HG03575 (cell line): ENCODE measurements around the gene HTR3E.
"Not testable (repeated sequence)": the region's sequence is repeated elsewhere in the genome, so short reads cannot be mapped to it uniquely, and the experiment has no call there.

Source experiments
- ATAC-seq: cut with Tn5 transposase; IDR thresholded peaks from one replicate; pipeline ENCODE4 v1.9.1; 2021; ENCODE audit not compliant: unreplicated experiment, insufficient number of reproducible peaks, low FRiP score; ENCODE audit errors: extremely low read depth

Gene HTR3E

DNA sequence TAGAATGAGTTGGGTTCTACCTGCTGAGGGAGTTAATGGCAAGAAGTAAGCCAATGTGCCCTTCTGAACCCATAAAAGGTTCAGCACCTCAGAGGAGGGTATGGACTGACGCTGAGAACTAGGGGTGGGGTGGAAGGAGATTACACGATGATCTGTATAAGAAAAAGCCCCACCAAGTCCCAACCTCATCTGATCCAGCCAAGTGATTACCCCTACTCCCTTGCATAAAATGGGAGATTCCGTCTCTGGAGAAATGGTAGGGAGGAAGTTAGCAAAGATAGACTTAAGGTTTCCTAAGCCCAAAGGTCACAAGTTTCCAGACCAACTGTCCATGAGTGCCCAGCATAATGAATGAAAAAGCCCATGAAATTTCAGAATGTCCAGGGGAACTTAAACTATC lies 51.2 kb downstream of the HTR3E start:
- no peak for ATAC-seq

DNA sequence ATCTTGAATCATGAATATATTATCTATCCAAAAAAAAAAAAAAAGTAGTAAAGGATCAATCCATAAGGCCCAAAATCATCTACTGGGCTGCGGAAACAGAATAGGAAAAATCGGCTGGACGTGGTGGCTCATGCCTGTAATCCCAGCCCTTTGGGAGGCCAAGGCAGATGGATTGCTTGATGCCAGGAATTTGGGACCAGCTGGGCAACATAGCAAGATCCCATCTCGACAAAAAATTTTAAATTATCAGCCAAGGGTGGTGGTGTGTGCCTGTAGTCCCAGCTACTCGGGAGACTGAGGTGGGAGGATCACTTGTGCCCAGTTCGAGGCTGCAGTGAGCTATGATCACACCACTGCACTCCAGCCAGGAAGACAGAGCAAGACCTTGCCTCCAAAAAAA lies 52.3 kb downstream of the HTR3E start:
- no peak for ATAC-seq

DNA sequence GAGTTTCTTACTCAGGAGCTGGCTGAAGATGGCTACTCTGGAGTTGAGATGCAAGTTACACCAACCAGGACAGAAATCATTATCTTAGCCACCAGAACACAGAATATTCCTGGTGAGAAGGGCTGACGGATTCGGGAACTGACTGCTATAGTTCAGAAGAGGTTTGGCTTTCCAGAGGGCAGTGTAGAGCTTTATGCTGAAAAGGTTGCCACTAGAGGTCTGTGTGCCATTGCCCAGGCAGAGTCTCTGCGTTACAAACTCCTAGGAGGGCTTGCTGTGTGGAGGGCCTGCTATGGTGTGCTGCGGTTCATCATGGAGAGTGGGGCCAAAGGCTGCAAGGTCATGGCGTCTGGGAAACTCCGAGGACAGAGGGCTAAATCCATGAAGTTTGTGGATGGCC lies 52.9 kb downstream of the HTR3E start:
- not testable (repeated sequence) for ATAC-seq

DNA sequence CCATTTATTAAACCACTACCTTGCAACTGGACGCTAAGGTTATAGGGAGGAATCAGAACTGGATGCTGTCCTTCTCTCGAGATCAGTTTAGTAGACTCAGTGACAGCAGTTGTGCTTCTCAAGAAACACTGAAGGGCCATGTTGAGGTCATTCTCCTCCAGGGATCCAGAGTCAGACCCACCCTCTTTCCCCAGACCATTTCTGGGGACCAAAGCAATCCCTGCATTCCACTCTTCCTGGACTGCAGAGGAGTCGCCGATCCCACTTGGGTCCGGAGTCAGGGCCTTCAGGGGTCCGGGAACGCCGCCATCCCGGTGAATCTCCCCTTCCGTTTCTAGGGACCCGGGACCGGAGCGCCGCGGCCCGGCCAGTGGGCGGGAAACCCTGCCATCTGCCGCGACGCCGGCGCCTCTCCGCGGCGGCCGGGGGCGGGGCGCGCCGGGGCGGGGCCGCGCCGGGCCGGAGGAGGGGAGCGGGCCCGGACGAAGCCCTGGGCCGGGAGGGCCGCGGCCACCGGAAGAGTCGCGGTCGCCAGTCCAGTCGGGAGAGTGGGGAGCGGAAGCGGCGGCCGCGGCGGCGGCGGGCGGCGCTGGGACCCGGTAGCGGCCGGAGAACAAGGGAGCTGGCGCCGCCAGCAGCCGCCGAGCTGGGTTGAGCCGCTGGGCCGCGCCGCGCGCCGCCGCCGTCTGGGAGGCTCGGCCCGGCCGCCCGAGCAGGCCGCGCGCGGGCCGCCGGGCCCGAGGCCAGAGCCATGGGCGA lies 58.2 kb downstream of the HTR3E start, which contains the start of gene DVL3:
Gene DVL3, plus strand, starts transcription at position 493 of the 759 bp plus-strand sequence. Its CDS starts 259 bp downstream, at position 752.
- no peak for ATAC-seq

DNA sequence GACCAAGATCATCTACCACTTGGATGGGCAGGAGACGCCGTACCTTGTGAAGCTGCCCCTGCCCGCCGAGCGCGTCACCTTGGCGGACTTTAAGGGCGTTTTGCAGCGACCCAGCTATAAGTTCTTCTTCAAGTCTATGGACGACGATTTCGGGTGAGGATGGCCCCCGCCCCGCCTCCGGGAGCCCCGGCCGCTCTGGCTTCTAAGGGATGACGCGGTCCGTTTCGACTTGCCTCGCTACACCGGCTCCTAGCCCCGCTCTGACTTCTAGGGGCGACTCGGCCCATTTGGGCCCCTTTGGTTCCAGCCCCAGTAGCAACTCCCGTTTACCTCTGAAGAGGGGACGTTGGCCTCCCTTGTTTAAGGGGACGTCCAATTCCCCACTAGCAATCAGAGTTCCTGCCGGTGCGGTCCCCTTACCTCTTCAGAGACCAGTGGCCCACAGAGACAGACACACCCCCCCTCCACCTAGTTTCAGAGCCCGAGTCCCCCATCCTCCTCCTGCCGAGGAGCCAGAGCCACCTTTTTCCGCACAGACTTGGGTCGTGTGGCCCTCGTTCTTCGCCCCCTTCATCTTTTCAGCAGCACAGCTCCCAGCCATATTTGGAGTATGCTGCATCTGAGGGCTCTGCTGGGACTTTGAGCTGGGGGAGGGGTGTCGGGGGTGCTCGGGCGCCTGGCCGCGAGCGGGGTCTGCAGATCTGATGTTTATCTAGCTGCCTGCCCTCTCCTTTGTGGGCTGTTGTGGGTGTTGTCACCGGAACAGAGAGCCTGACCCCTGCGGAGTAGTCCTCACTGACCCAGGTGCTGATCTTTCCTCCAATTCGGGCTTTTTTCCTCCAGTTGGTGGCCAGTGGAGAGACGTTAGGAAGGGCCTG lies 59.0 kb downstream of the HTR3E start:
- ATAC-seq = no peak

DNA sequence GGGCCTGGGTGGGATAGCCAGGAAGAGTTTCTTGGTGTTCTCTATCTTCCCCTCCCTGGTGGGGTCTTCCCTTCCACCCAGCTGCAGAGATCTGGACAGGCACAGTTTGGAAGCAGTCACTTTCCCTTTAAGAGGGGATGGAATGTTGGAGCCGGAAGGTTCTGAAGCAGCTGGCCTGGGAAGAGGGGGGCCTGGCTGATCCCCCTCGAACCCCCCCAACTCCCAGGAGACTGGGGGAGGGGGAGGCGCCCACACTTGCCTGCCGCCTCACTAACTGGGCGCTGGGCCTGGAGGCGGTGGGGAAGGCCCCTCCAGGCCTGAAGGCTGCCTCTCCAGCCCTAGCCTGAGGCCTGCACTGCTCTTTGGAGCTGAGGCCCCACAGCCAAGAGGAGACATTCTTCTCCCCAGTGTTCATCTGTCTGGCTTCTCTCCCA lies 59.7 kb downstream of the HTR3E start:
- ATAC-seq = no peak
